Stimulated activated CD4-positive, alpha-beta T cell treated with anti-CD3 and anti-CD28 coated beads, Interleukin-1b, Interleukin-23, amount 100 ng/mL, for 24 hours (primary cell): Measurements from ENCODE around the gene SF3B2.

ENCODE experiments used
- DNase-seq, 4 experiments: peaks; one replicate each; pipeline ENCODE4 v3.0.0-alpha.2; 2020; ENCODE audit warnings: low read depth in 4 of 4, low spot score in 1 of 4

Gene SF3B2

DNA sequence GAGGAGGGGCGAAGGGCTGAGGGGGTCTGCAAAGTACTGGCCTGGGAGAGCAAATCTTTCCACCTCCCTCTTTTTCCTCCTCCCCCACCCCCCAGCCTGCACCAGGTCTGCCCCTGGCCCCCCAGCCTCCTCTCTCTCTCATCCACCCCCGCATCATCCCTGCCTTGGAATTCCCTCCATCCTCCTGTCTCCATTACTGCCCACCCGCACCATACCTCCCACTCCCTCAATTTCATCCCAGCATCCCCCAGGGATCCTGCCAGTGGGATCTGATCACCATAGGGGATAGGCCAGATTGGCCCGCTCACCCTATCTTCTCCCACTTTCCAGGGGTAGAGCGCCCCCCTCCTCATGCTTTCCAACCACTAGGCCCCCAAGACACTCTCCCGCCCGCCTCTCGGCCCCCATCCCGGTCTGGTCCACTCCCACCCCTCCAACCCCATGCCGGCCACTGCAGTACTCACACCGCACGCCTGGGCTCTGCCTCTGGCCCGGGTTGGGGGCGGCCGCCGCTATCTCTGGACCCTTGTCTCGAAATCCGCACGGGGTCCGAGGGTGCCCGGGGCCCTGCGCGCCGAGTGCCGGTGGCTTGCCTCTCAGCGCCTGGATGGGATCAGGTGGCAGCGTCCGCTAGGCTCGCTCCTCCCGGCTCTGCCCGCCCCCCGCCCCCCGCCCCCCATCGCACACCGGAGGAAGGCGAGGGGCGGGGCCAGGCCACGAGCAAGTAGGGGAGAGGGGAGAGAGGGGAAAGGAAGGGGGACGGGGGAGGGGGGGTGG lies 3.4 kb upstream of the SF3B2 start, which contains the start of gene GAL3ST3:
Gene GAL3ST3, minus strand, starts transcription at position 615 of the 777 bp plus-strand sequence. CDS start 3,746 bp downstream, outside the sequence.
- DNase-seq, result no peak

DNA sequence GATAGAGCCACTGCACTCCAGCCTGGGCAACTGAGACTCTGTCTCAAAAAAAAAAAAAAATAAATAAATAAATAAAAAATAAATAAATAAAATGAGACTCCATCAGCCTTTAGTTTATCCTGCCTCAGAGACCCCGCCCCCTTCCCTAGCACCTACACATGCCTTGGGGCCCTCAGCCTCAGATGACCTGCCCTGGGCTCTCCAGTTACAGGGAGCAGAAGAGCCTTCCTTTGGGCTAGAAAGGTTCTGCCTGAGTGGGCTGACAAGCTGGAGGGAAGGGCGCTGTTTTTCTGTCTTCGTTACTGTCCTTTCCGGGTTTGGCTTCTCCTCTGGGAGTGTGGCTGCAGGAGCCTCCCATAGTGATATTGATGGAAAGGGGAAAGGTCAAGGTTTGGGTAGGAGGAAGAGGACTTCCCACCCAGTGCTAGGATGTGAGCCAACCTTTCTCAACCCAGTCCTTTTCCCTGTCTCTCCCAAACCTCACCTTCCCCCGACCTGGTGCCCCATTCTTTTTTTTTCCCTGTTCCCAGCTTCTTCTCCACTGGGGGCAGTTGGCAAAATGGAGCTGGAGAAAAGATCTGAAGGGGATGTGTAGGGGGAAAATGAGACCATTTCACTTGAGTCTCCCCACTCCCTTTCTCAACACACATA lies 1.5 kb upstream of the SF3B2 start:
- no peak for DNase-seq

- DNase-seq, result no peak
These were observed 796 bp upstream of the SF3B2 start for GRCh38 chr11:66051371-66051765.

GRCh38 chr11:66052664-66052982 lies 459 bp downstream of the SF3B2 start:
- no peak for DNase-seq

GRCh38 chr11:66055021-66055420 lies 2.9 kb downstream of the SF3B2 start:
- DNase-seq, result no peak

- DNase-seq, result no peak
These were observed 4.3 kb downstream of the SF3B2 start for GRCh38 chr11:66056501-66056900.

DNA sequence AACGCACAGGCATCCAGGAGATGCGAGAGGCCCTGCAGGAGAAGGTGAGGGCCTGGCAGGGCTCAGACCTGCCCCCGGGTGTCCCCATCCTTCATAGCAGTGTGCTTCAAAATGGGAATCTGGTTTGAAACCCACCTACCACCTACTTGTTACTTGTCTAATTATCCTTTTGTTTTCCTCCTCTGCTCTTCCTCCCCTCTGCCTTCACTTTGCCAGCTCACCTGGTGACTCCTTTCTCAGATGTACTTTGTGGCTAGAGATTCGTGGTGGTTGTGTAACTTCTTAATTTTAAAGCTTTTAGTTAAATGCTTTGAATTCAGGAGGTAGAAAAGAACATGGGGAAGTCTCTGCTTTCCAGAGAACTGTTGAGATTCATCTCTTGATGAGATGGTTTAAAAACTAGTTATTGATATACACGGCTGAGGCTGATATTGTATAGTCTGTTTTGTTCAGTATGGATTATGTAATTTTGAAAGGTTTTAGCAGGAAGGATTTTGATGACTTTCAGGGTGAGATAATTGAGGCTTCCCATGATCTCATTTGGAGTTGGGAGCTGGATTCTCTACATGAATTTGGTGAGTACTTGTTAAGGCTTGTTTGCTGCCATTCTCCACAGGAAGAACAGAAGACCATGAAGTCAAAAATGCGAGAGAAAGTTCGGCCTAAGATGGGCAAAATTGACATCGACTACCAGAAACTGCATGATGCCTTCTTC lies 8.0 kb downstream of the SF3B2 start:
- no peak for DNase-seq

DNA sequence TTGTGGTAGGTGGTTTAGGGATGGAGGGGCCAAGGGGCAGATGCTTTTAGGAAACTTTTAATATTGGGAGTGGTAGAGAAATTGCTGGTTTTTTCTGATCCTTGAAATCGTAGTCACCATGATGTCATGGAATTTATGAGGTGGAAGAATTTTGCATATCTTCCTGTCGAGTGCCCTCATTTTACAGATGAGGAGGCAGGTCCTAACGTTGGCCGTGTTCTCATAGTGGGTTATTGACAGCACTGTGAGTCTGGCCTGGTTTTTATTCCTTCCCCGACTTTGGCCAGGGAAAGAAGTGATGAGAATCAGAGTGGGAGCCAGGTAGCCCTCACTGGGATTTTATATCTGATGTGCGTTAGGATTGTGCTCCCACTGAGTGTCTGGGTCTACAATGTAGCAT lies 9.1 kb downstream of the SF3B2 start:
- no peak for DNase-seq

DNA sequence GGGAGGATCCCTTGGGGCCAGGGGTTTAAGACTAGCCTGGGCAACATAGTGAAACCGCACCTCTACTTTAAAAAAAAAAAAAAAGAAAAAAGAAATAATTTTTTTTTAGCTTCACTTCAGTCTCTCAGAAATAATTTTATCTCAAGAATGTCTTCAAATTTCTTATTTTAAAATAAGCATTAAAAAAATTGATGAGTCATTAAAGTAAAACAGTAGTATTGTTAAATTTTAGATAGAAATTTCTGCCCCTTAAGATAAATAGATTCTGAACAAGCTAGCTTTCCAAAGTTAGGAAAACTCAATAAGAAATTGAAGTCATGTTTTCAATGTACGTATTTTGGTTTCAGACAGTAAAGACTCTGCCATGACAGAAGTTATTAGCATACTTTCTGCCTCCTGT lies 10.2 kb downstream of the SF3B2 start:
- DNase-seq, result no peak

- no peak for DNase-seq
These were observed 11.7 kb downstream of the SF3B2 start for GRCh38 chr11:66063900-66064299.

DNA sequence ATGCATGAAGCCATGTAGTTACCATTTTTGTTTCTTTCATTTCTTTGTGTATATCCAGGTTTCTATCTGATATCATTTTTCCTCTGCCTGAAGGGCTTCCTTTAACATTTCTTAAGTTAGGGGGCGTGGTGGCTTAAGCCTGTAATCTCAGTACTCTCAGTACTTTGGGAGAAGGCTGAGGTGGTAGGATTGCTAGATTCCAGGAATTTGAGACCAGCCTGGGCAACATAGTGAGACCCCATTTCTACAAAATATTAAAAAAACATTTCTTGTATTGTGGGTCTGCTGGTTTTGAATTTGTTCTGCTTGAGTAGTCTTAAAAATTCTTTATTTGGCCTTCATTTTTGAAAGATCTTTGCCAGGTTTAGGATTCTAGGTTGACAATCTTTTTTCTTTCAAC lies 12.4 kb downstream of the SF3B2 start:
- DNase-seq, result no peak

DNA sequence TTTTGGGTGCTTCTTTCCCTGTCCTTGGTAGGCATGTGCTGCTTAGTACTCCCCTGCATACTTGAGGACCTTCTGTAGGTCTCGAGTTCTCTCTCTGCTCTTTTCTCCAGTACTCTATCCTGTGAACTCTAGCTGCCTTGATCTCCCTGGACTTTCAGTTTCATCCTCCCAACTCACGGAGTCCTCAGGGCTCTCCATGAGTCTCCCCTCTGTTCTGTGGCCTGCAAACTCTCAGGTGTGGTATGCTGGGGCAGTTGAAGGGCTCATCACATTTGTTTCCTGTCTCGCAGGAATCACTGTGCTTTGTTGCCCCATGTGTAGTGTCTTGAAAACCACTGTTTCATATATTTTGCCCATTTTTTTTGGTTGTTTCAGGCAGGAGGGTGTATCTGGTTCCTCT lies 14.6 kb downstream of the SF3B2 start:
- no peak for DNase-seq

GRCh38 chr11:66067640-66068039 lies 15.5 kb downstream of the SF3B2 start:
- DNase-seq, result no peak

- peak; percentile 52 to 71 (median 60) for DNase-seq
These were observed 16.1 kb downstream of the SF3B2 start for GRCh38 chr11:66068154-66068821.

DNA sequence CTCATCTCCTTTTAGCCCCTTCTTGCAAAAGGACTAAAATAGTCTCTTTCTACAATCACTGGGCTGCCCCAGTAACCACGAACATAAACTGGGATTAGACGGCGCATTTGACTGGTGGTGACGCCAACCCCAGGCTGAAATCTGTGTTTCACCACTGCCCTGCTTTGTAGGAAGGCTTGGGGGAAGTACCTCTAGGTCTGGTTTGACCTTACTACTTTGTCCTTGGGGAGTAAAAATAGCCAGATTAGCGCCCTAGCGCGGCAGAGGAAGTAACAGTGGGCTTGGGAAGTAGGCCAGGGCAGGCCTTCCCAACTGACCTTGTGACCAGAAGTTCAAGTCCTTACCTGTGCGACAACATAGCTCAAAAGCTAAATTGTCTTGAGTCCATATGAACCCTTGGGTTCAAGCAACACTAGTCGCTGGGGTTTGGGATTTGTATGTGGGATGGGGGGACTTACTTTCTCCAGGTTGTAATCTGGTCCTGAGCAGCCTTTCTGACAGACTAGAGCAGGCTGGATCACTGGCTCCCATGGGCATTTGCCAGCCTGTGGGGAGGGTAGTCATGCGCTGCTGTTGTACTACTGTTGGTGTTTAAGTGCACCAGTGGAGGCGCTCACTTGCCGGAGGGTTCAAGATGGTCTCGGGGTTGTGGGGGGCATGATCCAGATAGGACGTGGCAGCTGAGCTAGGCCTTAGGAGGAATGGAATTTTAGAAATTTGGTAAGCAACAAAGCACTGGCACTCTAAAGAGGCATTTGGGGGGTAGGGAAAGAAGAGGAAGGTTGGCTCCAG lies 17.0 kb downstream of the SF3B2 start:
- no peak for DNase-seq

DNA sequence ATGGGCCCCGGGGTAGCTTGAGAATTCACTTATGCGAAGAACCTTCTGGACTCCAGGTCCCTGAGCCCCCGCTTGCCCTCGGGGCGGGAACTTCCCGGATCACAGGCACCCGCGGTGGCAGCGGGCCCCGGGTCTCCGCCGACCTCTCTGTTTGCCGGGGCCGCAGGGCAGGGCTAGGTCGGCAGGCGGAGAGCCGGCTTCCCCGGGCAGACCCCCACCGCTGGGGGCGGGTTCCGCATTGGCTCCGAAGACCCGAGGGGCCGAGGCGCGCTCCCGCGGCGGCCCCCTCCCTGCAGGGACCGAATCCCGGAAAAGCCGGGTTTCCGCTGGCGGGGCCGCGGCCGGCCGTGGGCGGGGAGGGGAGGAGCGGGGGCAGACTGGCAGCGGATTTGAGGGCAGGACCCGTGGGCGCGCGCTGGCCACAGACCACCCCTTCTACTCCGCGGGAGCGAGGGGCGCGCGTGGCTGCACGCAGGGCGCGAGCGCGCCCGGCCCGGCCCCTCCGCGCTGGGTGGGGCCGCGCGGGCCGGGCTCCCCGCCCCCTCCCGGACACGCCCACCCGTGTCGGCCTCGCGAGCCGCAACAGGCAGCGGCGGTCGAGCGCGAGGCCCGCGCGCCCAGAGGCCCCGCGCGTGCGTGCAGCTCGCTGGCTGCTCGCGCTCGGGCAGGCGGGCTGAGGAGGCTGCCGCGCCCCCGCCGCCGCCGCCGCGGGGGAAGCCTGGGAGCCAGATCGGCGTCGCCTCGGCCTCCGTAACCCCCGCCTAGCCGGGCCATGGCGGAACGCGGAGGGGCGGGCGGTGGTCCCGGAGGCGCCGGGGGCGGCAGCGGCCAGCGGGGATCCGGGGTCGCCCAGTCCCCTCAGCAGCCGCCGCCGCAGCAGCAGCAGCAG lies 17.8 kb downstream of the SF3B2 start, which contains the start of gene PACS1:
Gene PACS1, plus strand, starts transcription at position 558 of the 889 bp plus-strand sequence. Its CDS starts 215 bp downstream, at position 773.
- DNase-seq, result peak in 3 of 4 experiments; percentile 38 to 71 (median 57)

GRCh38 chr11:66070604-66071380 lies 18.6 kb downstream of the SF3B2 start:
- no peak for DNase-seq

DNA sequence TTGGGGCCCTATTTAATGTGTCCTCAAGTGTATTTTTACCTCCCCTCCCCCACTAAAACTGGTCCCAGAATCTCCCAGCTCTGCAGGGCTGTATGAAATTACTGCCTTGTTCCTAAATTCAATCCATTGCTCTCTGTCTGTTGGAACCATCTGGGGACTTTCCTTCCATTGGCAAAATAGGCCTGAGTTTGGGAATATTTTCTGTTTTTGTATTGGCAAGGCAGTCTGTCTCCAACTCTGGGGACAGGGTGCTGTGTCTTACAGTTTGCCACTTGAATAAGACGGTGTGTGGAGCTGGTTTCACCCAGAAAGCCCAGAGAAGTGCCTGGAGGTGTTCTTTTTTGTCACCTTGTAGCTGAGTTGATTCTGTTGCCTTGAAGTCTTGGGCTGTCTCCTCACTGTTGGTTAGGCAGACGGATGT lies 19.2 kb downstream of the SF3B2 start:
- no peak for DNase-seq

DNA sequence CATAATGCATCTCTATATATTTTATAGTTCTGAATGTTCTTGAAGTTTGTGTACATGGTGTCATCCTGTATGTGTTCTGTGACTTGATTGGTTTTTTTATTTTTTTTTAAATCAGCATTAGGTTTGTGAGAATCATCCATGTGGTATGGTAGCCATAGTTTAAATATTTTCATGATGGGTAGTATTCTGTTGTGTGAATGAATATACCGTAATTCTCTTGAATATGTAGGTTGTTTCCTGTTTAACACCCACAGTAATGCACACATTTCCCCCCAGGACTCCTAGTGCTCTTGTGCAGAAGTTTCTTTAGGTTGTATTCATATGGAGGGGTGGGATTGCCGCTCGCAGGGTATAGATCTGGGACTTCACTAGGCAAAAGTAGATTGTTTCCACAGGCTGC lies 19.9 kb downstream of the SF3B2 start:
- no peak for DNase-seq
